ENCODE results near the gene LCN6. TPM values are rescaled to one million over a fixed set of nuclear protein-coding genes. Genes with fewer than 3 reads are reported as not detected.

The LCN6 gene
- total RNA-seq, 1 donor from 2014 or later: not detected

- no peak for DNase-seq (ENCODE audit: low read depth, low spot score)
Measured at GRCh38 chr9:136694163-136694871, 54.0 kb downstream of the LCN6 start.

Other genes with a start within 250 kb of the LCN6 start
- gene NOTCH1, start 202.5 kb downstream of the LCN6 start, total RNA-seq: 70.7 and 92.1 TPM in 2 replicates
- 450 and 500 TPM in 2 replicates for gene EGFL7, start 85.6 kb downstream of the LCN6 start, total RNA-seq
- 48.9 and 49.9 TPM in 2 replicates for gene AGPAT2, start 61.1 kb downstream of the LCN6 start, total RNA-seq
- gene DIPK1B, start 36.0 kb downstream of the LCN6 start, total RNA-seq: 152 and 177 TPM in 2 replicates
- gene LCN10, start 5.6 kb downstream of the LCN6 start, total RNA-seq: under 0.01 TPM in 1 of 2 replicates, not detected in the other
- gene LCN8, start 9.7 kb upstream of the LCN6 start, total RNA-seq: not detected in 2 replicates
- gene LCN15, start 16.0 kb upstream of the LCN6 start, total RNA-seq: not detected in 2 replicates
- gene TMEM141, start 42.8 kb upstream of the LCN6 start, total RNA-seq: 47.5 and 73.2 TPM in 2 replicates
- 0.18 and 0.26 TPM in 2 replicates for gene CCDC183, start 47.8 kb upstream of the LCN6 start, total RNA-seq
- gene RABL6, start 59.4 kb upstream of the LCN6 start, total RNA-seq: 85.5 and 96.1 TPM in 2 replicates
- 0.66 and 0.78 TPM in 2 replicates for gene AJM1, start 94.0 kb upstream of the LCN6 start, total RNA-seq
- gene PHPT1, start 100.9 kb upstream of the LCN6 start, total RNA-seq: 150 and 171 TPM in 2 replicates
- gene MAMDC4, start 103.8 kb upstream of the LCN6 start, total RNA-seq: 0.86 and 2.1 TPM in 2 replicates
- 279 and 309 TPM in 2 replicates for gene EDF1, start 117.8 kb upstream of the LCN6 start, total RNA-seq
- 12.7 and 23.9 TPM in 2 replicates for gene TRAF2, start 138.0 kb upstream of the LCN6 start, total RNA-seq
- 171 and 182 TPM in 2 replicates for gene FBXW5, start 196.2 kb upstream of the LCN6 start, total RNA-seq
- 0.67 TPM in 1 of 2 replicates, not detected in the other for gene C8G, start 196.7 kb upstream of the LCN6 start, total RNA-seq
- gene LCN12, start 203.7 kb upstream of the LCN6 start, total RNA-seq: not detected in 2 replicates
- gene PTGDS, start 229.0 kb upstream of the LCN6 start, total RNA-seq: not detected in 2 replicates
- gene LCNL1, start 234.5 kb upstream of the LCN6 start, total RNA-seq: not detected in 2 replicates
- gene PAXX, start 243.9 kb upstream of the LCN6 start, total RNA-seq: 17.8 and 18.0 TPM in 2 replicates
- 0.33 and 0.46 TPM in 2 replicates for gene CLIC3, start 248.0 kb upstream of the LCN6 start, total RNA-seq

Data from pulmonary artery endothelial cell (primary cell).